WTC11 (cell line): ENCODE results near the gene LRRC2.

Source experiments
- ATF1 ChIP-seq: sonication (generic); formaldehyde crosslinking; IDR thresholded peaks from 2 replicates; pipeline ENCODE4 v1.8.1; 2023; ENCODE audit warnings: mild to moderate bottlenecking, moderate library complexity, missing genetic modification reagents
- CBFB ChIP-seq: sonication (generic); formaldehyde crosslinking; IDR thresholded peaks from 2 replicates; pipeline ENCODE4 v1.8.1; 2022; ENCODE audit warnings: mild to moderate bottlenecking, low read depth, missing genetic modification reagents
- CTCF ChIP-seq: fragments of 200-600 bp; IDR thresholded peaks from 2 replicates; pipeline ENCODE4 v1.8.0; 2022; ENCODE audit warnings: antibody characterized with exemption
- NFATC4 ChIP-seq: fragments of 250-450 bp; sonication (Bioruptor Pico); IDR thresholded peaks from 2 replicates; pipeline ENCODE4 v1.9.0; 2021; ENCODE audit warnings: mild to moderate bottlenecking
- ZNF121 ChIP-seq: sonication (generic); formaldehyde crosslinking; IDR thresholded peaks from 2 replicates; pipeline ENCODE4 v1.8.0; 2023; ENCODE audit warnings: missing genetic modification reagents
- ZNF317 ChIP-seq: sonication (generic); formaldehyde crosslinking; IDR thresholded peaks from 2 replicates; pipeline ENCODE4 v1.8.1; 2023; ENCODE audit warnings: low read depth, mild to moderate bottlenecking, moderate library complexity, missing genetic modification reagents, borderline replicate concordance
- ZSCAN18 ChIP-seq: fragments of 250-450 bp; sonication (Bioruptor Pico); IDR thresholded peaks from 2 replicates; pipeline ENCODE4 v2.1.2; 2022; ENCODE audit warnings: mild to moderate bottlenecking, moderate library complexity
- TF ChIP-seq, protein P1 (sequence below): sonication (generic); formaldehyde crosslinking; IDR thresholded peaks from 2 replicates; pipeline ENCODE4 v1.8.1; 2022; ENCODE audit warnings: low read depth, missing genetic modification reagents, borderline replicate concordance

DNA sequence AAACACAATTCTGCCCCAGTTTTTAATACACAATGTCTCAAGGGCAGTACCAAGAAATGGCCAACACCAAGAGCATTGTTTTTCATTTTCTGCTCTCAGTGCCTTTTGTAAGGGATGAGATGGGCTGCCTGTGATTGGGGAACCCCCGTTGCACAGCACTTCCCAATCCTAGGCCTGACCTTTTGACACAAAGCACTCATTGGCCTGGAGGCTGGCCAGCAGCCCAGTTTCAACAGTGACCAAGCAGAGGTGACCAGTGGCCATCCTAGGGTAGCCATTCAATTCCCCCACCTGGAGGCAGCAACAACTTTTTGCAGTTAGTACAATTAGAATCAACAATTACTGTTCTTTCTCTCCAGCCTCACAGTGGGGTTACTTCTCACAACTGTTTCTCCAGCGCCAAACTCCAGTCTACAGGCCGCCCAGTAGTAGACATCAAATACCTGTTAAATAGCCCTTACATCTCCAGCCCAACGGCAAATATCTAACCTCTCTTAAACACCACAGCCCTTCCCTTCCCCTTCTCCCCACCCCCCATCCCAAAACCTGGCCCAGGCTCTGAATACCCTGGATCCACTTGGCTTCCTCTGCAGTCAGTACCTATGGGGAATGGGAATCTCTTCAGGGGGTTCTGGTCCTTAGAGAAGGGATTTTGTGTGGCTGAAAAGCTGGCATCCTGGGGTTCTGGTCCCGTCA lies 8.9 kb upstream of the LRRC2 start:
- TF ChIP-seq ATF1 (CRISPR knock-in tag) (no peak), ZNF121 (CRISPR knock-in tag) (no peak), CTCF (no peak), ZSCAN18 (CRISPR knock-in tag) (no peak), NFATC4 (CRISPR knock-in tag) (no peak), ZNF317 (CRISPR knock-in tag) (no peak), CBFB (CRISPR knock-in tag) (no peak)
- TF ChIP-seq, protein P1, sequence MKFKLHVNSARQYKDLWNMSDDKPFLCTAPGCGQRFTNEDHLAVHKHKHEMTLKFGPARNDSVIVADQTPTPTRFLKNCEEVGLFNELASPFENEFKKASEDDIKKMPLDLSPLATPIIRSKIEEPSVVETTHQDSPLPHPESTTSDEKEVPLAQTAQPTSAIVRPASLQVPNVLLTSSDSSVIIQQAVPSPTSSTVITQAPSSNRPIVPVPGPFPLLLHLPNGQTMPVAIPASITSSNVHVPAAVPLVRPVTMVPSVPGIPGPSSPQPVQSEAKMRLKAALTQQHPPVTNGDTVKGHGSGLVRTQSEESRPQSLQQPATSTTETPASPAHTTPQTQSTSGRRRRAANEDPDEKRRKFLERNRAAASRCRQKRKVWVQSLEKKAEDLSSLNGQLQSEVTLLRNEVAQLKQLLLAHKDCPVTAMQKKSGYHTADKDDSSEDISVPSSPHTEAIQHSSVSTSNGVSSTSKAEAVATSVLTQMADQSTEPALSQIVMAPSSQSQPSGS (CRISPR knock-in tag), result no peak
